ENCODE data around the gene ASB4.
"Not testable (repeated sequence)": the region's sequence is repeated elsewhere in the genome, so short reads cannot be mapped to it uniquely, and the experiment has no call there.

The ASB4 gene

GRCh38 chr7:95479992-95480624, 5.6 kb upstream of the ASB4 start:
- DNase-seq, result no peak

DNA sequence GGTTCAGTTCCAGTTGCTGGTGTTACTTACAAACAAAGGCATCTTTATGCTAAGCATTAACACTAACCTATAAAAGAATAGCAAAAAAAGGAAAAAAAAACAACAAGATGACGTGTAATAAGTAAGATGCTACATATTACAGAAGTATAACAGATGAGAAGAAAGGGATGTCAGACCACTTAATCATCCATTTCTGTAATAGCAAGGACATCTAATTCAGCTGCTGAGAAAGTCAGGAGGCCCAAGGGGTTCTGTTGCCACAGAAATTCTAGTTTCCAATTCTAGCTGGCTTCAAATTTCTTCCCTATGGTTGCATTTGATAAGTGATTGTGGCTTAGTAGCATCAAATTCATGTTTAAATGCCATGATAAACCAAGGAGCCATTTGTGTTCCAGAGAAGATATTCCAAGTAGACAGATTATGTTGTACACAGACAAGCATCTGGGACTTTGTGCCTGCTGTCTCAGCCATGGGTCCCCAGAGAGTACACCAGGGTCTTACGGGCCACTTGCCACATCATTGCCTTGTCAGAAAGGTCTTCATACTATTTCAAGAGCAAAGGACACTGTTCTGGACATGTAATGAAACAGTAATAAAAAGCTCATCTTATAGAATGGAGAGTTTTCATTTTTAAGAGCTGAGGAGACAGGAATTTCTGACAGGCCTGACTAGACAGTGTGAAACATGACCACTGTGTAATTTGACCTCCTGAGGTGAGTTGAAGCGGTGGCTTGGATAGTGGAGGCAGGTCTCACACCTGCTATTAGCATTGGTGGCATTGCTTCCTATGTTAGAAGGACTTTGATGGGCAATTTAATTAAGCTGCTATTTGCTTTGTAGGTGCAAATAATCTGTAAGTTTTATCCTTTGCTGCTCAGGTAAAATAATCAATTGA, 4.2 kb upstream of the ASB4 start:
- no peak for DNase-seq

GRCh38 chr7:95482424-95482823, 3.3 kb upstream of the ASB4 start:
- no peak for DNase-seq

- DNase-seq, result no peak
These were observed 4.6 kb downstream of the ASB4 start for GRCh38 chr7:95490231-95490762.

GRCh38 chr7:95491201-95491600, 5.5 kb downstream of the ASB4 start:
- no peak for DNase-seq

- DNase-seq, result peak; percentile 7
These were observed 6.0 kb downstream of the ASB4 start for GRCh38 chr7:95491634-95492314.

- DNase-seq, result peak; percentile 37
These were observed 7.5 kb downstream of the ASB4 start for GRCh38 chr7:95493247-95493646.

GRCh38 chr7:95493844-95494243, 8.1 kb downstream of the ASB4 start:
- no peak for DNase-seq

GRCh38 chr7:95501261-95501832, 15.6 kb downstream of the ASB4 start:
- peak; percentile 12 for DNase-seq

GRCh38 chr7:95502403-95502802, 16.7 kb downstream of the ASB4 start:
- DNase-seq, result no peak

DNA sequence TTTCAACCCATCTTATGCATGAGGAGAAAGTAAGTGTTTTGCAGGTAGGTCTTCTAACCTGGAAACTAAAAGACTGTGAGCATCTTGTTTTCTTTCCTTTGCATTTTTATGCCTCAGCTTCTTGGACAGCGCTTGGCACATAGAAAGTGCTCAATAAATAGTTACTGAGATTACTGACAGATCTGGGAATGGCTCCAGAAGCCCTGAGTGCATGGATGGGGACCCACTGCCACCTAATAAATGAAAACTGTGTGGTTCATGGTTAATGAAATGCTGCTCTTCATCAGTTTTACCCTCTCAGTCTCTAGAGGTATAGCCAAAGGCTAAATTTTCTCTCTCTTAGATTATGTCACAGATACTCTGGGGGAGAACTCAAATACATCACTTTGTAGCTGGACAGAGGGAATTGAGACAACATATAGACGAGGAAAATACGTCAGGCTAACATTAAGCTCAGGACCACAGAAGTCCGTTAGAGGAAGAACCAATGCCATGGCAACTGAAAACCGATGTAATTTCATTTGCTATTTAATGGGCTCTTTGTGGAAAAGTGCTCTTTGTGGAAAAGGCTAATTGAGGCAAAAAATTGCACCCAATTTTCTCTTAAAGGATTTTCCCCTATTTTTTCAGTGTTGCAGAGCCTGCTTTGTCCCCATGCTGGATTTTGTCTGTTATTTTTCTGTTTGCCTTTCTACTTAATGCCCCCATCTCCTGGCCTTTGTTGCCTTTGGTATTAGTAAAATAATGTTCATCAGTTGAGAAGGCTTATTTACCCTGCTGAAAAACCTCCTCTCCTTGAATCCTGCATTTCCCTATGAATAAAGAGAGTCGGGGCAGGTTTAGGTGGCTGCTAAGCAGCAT, 17.8 kb downstream of the ASB4 start:
- no peak for DNase-seq

GRCh38 chr7:95504132-95504588, 18.4 kb downstream of the ASB4 start:
- DNase-seq, result not testable (repeated sequence)

DNA sequence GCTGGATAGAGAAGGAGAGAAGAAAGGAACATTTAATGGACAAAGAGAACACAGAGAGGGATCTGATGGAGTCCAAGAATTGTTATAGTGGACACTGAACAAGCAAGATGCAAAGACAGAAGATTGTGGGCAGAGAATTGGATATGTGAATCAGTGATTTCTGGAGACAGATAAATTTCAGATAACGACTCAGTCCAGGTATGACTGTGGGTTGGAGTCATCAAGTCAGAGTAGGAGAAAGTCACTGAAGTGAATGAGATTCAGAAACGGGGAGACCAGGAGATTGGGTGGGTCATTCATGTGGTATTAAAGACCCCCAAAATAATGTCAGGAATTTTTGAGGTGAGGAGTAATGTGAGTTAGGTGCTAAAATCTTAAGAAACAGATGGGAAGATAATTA, 23.0 kb downstream of the ASB4 start:
- DNase-seq, result no peak

DNA sequence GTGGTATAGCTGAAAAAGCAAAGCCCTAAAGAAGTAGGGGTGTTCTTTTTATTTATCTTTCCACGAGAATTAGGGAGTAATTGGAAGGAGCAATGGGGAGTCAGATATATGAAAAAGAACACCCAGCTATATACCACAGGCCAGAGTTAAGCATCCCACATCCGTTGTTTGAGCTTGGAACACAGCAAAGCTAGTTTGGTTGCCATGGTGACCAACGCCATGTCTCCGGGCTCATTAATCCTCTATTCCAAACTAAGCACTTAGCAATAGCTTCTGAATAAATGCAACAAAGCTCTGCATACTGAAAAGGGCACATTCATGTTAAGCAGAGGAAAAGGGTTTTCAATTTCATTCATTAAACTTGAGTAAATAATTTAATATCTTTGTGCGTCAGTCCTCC, 23.5 kb downstream of the ASB4 start:
- peak; percentile 58 for DNase-seq

DNA sequence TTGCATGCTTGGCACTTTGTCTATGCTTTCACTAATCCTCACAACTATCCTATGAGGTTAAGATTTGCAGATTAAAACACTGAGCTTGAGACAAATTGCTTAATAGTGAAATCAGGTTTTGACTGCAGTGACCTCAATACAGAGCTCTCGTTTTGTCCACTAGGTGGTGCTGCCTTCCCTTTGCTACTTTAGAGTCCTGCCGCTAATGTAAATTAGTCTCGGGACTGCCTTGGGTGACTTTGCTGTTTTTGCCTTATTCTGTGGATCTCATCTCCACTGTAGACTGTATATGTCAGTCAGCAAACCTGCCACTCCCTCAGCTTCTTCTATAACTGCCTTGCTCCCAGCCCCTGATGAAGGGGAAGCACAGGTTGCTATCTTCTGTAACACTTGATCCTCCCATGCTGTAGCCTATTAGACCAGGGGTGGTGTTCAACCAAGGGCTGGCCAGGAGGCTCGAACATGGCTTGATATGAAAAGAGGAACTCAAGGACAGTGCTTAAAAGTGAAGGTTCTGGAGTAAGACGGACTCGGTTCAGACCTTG, 26.0 kb downstream of the ASB4 start:
- DNase-seq, result peak; percentile 63

GRCh38 chr7:95517458-95517857, 31.7 kb downstream of the ASB4 start:
- DNase-seq, result no peak

DNA sequence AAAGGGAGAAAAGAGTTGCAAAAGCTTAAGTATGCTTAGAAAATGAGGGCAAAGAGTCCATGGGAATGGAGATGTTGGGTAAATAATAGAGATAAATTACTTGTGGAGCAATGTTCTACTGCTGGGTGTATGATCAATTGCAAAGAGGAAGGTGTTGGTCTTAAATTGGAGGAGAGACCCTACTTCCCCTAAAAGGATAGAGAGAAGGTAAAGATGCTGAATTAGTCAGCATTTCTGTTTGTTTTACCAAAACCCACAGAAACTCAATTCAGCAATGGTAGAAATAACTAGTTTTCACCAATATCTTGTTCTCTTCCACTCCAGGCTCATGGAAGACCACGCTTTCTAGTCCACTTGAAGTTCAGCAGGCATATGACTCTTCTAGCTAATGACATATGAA, 32.1 kb downstream of the ASB4 start:
- no peak for DNase-seq

GRCh38 chr7:95520136-95520535, 34.4 kb downstream of the ASB4 start:
- no peak for DNase-seq

DNA sequence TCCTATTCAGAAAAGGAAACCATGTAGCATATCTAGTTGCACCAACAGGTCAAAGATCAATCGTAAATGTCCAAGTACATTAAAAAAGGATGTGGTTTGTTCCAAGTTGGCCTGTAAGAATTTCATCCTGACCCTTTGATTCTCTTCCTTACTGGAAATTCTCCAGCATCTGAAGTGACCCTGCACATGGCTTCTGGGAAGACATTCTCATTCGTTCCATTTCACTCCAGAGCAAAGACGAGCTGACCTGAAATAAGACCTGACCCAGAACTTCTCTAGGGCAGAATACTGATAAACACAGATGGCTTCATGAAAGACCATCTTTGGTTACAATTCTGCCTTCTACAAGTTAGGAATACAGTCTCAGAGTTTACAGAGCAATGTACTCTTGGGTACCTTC, 39.8 kb downstream of the ASB4 start:
- DNase-seq, result no peak

DNA sequence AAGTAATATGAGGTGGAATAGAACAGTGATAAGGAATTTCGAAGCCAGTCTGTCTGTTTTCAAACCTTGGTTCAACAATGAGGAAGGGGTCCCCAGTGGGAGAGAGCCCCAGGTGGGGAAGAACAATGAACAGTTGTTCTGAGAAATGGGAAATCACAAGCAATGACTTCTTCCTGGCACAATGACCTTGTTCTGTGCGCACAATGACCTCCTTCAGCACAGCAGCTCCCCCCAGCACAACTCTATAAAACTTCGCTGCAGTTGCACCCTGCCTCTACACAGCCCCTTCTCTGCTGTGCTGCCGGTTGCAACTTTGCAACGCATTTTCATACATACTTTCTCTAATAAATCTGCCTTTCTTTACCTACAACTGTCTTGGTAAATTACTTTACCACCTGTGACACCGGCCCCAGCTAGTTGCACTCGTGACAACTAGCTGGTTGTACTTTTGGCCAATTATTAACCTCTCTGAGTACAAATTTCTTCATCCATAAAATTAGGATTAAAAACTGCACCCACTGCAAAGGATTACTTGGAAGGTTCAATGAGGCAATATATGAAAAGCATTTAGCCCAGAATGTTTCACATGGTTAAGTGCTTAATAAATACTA, 40.5 kb downstream of the ASB4 start:
- no peak for DNase-seq

- DNase-seq, result peak; percentile 53
These were observed 41.5 kb downstream of the ASB4 start for GRCh38 chr7:95527033-95527775.
